ENCODE measurements around the gene USP21. TPM values are rescaled to one million over a fixed set of nuclear protein-coding genes. Genes with fewer than 3 reads are reported as not detected.

The USP21 gene
- total and polyA plus RNA-seq, 12 donors, result 8.8 to 24.0 (median 14.7) TPM

DNA sequence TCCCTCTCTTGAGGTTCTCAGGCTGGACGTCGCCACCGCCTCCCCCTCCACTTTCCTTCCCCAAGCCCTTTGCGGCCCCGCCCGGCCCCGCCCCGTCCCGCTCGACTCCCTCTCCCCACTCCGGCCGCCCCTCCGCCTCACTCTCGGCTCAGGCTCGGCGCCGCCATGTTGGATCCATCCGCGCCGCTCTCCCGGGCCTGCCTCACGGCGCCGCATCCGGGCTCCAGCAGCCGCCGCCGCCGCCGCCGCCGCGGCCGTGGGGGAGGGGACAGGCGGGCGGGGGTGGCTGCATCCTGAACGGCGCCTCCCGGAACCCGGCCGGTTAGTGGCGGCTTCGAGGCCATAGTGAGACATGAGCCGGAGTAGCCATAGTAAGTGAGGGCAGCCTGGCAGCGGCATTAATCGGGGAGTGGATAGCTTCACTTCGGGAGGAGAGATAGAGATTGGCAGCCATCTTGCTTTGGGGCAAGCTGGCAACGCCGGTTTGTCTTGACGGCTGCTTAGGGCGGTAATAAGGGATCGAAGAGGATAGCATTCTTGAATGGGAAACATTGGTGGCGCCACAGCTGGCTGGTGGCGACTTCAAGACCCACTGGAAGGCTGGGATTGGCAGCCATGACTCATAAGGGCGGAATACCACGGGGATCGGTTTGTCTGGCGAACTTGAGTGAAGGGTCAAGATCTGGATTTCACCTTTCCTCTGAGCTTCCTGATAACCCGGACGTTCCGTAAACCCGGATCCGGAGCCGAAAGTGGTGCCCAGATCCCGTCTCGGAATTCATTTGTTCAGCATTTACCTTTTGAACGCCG, 26.7 kb upstream of the USP21 start, which contains the start of gene DEDD:
TSS of gene DEDD (minus strand) at position 258 of the 810 bp plus-strand sequence. CDS start 8,205 bp downstream, outside the sequence.
- Histone ChIP-seq H3K4me1 (peaks cover 4 to 63% (median 45%) of the 10 kb centered on the region in 9 donors), H3K36me3 (peaks cover 0 to 44% (median 6%) of the 10 kb centered on the region in 9 donors), H3K27me3 (no peaks in the 10 kb centered on the region), H3K9me3 (no peaks in the 10 kb centered on the region), H3K27ac (peak within 1 kb of the TSS; percentile 89 to 99 (median 96)), H3K4me3 (peak within 1 kb of the TSS; percentile 55 to 85 (median 74))
- peak; percentile 90 to 97 for DNase-seq
- peak; percentile 95 to 97 (median 96) for ATAC-seq
- intact Hi-C loops (cut with DNase I), result loop anchor here in 5 of 10 donors (2.0 to 10.0 kb wide), 5 partner anchors 22 to 138 kb away; partner anchors contain the start of genes NDUFS2 (in 1 of the 5) and PPOX (in 1 of the 5)
- TF ChIP-seq, protein P1, sequence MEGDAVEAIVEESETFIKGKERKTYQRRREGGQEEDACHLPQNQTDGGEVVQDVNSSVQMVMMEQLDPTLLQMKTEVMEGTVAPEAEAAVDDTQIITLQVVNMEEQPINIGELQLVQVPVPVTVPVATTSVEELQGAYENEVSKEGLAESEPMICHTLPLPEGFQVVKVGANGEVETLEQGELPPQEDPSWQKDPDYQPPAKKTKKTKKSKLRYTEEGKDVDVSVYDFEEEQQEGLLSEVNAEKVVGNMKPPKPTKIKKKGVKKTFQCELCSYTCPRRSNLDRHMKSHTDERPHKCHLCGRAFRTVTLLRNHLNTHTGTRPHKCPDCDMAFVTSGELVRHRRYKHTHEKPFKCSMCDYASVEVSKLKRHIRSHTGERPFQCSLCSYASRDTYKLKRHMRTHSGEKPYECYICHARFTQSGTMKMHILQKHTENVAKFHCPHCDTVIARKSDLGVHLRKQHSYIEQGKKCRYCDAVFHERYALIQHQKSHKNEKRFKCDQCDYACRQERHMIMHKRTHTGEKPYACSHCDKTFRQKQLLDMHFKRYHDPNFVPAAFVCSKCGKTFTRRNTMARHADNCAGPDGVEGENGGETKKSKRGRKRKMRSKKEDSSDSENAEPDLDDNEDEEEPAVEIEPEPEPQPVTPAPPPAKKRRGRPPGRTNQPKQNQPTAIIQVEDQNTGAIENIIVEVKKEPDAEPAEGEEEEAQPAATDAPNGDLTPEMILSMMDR (IDR thresholded peaks at IDR 0.05), result peak in 2 of 9 donors; percentile 18 to 39
- 0% methylated on average over 68 of the region's 68 CpGs for WGBS, 2 donors

- no peaks in the 10 kb centered on the region for H3K27me3 ChIP-seq
- H3K4me3 ChIP-seq, result peak overlapping the region; percentile 55 to 85 (median 74)
- ATAC-seq, result peak in 1 of 8 donors; percentile 15
- intact Hi-C loops (cut with DNase I), result loop anchor here in 5 of 10 donors (2.0 to 10.0 kb wide), 5 partner anchors 22 to 138 kb away; partner anchors contain the start of genes NDUFS2 (in 1 of the 5) and PPOX (in 1 of the 5)
- WGBS, 2 donors, result 5 to 7% methylated on average over 11 of the region's 11 CpGs
- TF ChIP-seq, protein P1 (IDR thresholded peaks at IDR 0.05), result no peak
- peaks cover 4 to 63% (median 38%) of the 10 kb centered on the region in 9 donors for H3K4me1 ChIP-seq
- H3K36me3 ChIP-seq, result peaks cover 0 to 37% (median 0%) of the 10 kb centered on the region in 9 donors
- H3K9me3 ChIP-seq, result no peaks in the 10 kb centered on the region
- DNase-seq, result no peak
- H3K27ac ChIP-seq, result peak overlapping the region; percentile 89 to 99 (median 96)
These were observed 26.0 kb upstream of the USP21 start for GRCh38 chr1:161133220-161133740.

GRCh38 chr1:161137881-161138280, 21.4 kb upstream of the USP21 start:
- intact Hi-C loops (cut with DNase I), result loop anchor here in 6 of 10 donors (5.0 to 10.0 kb wide), 3 partner anchors 141 to 146 kb away; no protein-coding TSS in a partner anchor
- DNase-seq (no peak), ATAC-seq (no peak)
- Histone ChIP-seq H3K27me3 (no peaks in the 10 kb centered on the region), H3K9me3 (no peaks in the 10 kb centered on the region), H3K4me3 (no peak overlapping the region), H3K27ac (peak overlapping the region in 3 of 10 donors; percentile 12 to 65 (median 36)), H3K4me1 (peaks cover 4 to 50% (median 19%) of the 10 kb centered on the region in 9 donors), H3K36me3 (peaks cover 0 to 12% (median 0%) of the 10 kb centered on the region in 9 donors)
- WGBS, 2 donors, result 67 to 69% methylated on average over 3 of the region's 3 CpGs
- TF ChIP-seq, protein P1 (IDR thresholded peaks at IDR 0.05), result no peak

DNA sequence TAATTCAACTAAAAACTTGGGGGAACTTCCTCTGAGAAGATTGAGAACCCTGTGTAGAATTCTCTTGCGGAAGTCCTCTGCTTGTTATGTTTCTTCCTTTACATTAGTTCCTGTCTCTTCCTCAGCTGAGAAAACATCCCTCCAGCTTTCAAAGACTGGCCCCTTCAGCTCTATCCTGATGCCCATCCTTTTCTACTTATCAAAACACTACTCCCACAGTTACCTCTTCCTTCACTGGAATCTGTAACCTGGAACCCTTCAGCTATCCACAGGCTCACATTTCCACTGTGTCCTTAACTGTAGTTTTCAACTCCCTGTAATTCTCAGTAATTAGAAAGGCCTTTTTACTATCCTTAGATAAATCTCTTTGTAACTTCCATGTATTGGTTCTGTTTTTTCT, 20.9 kb upstream of the USP21 start:
- WGBS, 2 donors, result 69 to 87% methylated on average over 1 of the region's 1 CpG
- Histone ChIP-seq H3K9me3 (no peaks in the 10 kb centered on the region), H3K27ac (peak overlapping the region in 3 of 10 donors; percentile 9 to 65 (median 36)), H3K27me3 (no peaks in the 10 kb centered on the region), H3K36me3 (peaks cover 0 to 12% (median 0%) of the 10 kb centered on the region in 9 donors), H3K4me3 (no peak overlapping the region), H3K4me1 (peaks cover 4 to 49% (median 17%) of the 10 kb centered on the region in 9 donors)
- TF ChIP-seq, protein P1 (IDR thresholded peaks at IDR 0.05), result no peak
- DNase-seq (no peak), ATAC-seq (no peak)
- intact Hi-C loops (cut with DNase I), result loop anchor here in 6 of 10 donors (5.0 to 10.0 kb wide), 3 partner anchors 141 to 146 kb away; no protein-coding TSS in a partner anchor
